NCI-H1436 treated with DMSO at 0.1 percent for 48 hours (cell line): Measurements from ENCODE around the gene AK8.

Experiments used
- DNase-seq: peaks from one replicate; lab custom pipeline; 2025; lab: John Stamatoyannopoulos, UW

AK8 gene

GRCh38 chr9:132877824-132878694, at the start of gene AK8:
AK8 (minus strand) TSS chr9:132878284; CDS start chr9:132878255, 29 bp downstream.
- DNase-seq: no peak

DNA sequence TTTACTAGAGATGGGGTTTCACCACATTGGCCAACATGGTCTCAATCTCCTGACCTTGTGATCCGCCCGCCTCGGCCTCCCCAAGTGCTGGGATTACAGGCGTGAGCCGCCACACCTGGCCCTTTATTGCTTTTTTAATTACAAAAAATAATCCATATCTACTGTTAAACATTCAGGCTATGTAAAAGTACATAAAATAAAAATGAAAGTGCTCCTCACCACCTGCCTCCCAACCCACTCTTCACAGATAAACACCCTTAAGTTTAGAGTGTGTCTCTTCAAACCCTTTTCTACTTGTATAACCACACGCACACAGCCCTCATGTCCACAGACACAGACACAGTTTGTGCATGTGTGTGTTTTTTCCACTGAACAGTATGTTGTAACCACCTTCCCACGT, 49.6 kb upstream of the AK8 start:
- DNase-seq: no peak

DNA sequence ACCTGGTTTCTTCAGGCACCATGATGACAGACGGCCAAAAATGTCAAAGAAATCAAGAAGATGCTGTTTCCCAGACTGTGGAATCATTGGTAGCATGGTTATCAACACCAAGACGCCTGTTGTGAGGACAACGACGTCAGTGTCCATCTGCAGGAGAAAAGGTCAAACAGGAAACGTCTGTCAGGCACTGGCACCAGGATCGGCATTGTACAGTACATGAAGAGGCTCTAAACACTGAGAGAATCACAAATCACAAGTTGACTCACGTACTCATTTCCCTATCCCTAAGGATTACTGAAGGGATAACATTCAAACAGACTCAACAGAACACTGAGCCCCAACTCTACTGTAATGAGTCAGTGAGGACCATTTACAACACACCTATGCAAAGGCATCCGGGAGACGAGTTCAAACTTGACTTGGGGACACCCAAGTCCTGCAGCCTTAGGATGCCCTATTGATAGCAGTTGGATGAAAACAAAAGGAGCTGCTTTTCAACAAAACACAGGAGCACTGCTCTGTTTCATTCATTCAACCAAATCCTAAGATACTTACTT, 45.3 kb upstream of the AK8 start:
- no peak for DNase-seq

GRCh38 chr9:132919614-132920268, 41.7 kb upstream of the AK8 start:
- DNase-seq: no peak

- no peak for DNase-seq
These were observed 36.8 kb upstream of the AK8 start for GRCh38 chr9:132914924-132915323.

GRCh38 chr9:132912131-132912530, 34.0 kb upstream of the AK8 start:
- DNase-seq: no peak

- no peak for DNase-seq
These were observed 32.3 kb upstream of the AK8 start for GRCh38 chr9:132910376-132910775.

GRCh38 chr9:132909311-132909710, 31.2 kb upstream of the AK8 start:
- no peak for DNase-seq

DNA sequence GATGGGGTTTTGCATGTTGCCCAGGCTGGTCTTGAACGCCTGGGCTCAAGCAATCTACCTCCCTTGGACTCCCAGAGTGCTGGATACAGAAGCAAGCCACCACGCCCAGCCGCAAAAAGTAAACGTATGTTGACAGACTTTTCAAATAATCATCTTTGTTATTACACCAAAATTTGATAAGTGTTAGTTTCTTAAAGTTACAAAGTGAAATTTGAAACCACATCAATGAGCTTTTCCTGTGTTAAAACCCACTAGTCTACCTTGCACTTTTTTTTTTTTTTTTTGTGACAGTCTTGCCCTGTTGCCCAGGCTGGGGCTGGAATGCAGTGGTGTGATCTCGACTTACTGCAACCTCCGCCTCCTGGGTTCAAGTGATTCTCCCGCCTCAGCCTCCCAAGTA, 30.6 kb upstream of the AK8 start:
- DNase-seq: no peak

- DNase-seq: no peak
These were observed 27.6 kb upstream of the AK8 start for GRCh38 chr9:132905726-132906125.

- no peak for DNase-seq
These were observed 25.7 kb upstream of the AK8 start for GRCh38 chr9:132903574-132904492.

DNA sequence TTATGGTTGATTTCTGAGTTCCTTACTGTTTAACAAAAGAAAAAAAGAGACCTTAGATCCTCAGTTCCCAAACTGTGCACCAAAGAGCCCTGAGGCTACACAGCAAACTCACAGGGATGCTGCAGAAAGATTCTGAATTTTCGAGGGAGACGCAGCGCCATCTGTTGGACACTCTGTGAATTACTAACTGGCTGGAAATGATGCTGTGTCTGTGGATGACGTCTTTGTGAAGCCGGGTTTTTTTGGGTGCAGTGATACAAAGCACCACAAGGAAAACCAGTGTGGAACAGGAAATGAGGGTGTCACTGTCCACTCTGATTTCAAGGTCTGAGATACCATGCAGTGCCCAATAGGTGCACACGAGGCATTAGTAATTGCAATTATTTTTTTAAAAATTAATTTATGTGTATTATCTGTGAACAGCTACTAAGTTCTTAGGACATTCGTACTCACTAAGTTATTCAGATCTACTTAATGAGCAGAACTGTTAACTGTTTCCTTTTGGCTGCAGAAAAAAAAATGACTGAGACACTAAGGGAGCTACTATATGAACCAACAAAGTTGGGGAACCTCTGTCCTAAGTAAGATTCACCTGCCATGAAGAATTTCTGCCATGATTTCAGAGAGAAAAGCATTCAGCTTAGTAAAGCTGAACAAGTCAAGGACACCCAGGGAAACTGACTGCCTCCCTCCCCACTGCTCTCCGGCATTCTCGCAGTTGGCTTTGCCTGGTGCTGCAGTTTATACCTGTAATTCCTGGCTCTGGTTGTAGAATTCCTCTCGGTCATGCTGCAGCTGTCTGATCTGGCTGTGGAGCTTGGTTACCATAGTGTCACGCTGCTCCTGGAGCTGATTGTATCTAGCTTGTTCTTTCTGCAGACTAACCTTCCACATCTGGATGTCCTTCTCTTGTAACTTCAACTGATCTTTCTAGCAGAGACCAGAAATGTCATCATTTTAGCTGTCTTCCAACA, 24.1 kb upstream of the AK8 start:
- DNase-seq: no peak

DNA sequence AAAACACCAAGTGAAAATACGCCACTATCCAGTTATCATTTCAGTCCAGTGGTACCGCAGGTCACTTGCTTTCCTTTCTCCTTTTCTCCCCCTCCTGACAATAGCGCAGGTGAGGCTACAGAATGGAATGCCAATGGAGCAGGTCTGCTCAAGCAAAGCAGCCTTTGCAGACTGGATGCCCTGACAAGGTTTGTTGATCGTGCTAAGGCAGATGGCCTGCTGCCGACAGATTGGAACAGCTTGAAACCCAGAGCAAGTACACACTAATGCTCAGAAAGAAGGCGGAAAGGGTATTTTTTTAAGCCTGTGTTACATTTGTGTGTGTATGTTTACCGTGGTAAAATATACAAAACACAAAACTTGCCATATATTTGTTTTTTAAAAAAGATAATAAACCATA, 20.0 kb upstream of the AK8 start:
- DNase-seq: no peak

DNA sequence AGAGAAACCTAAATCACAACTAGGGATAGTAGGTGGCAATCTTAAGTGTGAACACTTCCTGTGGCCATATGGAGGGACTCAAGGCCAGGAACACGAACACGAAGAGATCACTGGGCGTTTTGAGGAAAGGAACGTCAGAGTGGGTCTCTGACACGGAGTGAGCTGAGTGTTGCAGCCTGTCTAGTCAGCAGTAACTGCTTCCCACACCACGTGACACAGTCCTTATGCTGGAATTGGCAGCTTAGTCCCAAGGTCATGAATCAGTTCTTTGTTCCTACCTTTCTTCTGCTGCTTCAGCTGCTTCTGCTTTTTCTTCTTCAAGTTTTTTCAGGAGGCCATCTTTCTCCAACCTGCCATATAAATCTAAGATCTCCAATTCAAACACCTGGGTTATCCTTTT, 18.8 kb upstream of the AK8 start:
- DNase-seq: no peak

- no peak for DNase-seq
These were observed 18.2 kb upstream of the AK8 start for GRCh38 chr9:132896264-132896663.

- no peak for DNase-seq
These were observed 17.1 kb upstream of the AK8 start for GRCh38 chr9:132894862-132895835.

- no peak for DNase-seq
These were observed 16.3 kb upstream of the AK8 start for GRCh38 chr9:132894346-132894745.

DNA sequence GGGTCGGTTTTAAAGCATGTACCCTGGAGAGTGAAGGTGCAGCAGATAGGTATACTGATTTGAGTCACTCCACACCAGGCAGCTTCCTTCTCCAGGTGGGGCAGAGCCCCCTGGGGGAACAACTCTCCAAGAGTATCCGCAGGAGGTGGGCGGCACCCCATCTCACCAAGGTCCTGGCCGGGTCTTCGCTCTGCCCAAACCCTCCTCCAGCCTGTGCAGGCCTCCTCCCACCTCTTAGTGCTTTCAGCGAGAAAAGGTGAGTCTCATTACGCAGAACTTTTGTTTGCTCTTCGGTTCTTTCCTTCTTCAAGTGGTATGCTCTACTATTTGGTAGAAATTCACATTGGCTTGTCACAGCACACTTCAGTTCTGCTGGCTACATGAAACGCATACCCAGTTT, 14.3 kb upstream of the AK8 start:
- no peak for DNase-seq

DNA sequence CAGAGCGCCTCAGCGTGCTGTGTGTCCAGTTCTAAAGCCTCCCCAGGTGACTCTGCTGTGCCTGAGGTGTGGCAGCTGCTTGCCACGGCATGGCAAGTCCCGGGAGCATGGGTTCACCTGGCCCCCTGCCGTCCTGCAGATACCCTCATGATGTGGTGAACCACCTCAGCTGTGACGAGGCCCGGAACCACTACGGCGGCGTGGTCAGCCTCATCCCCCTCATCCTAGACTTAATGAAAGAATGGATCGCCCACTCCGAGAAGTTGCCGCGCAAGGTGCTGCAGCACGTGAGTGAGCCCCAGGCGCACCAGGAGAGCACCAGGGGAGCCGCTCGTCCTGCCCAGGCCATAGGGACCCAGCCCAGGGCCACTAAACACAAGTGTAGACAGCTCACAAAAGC, 10.1 kb upstream of the AK8 start:
- no peak for DNase-seq
